ENCODE measurements around the gene NR2F6. TPM values are rescaled to one million over a fixed set of nuclear protein-coding genes. Genes with fewer than 3 reads are reported as not detected.

NR2F6 gene
- 55.6 and 56.3 TPM in 2 replicates for total RNA-seq

DNA sequence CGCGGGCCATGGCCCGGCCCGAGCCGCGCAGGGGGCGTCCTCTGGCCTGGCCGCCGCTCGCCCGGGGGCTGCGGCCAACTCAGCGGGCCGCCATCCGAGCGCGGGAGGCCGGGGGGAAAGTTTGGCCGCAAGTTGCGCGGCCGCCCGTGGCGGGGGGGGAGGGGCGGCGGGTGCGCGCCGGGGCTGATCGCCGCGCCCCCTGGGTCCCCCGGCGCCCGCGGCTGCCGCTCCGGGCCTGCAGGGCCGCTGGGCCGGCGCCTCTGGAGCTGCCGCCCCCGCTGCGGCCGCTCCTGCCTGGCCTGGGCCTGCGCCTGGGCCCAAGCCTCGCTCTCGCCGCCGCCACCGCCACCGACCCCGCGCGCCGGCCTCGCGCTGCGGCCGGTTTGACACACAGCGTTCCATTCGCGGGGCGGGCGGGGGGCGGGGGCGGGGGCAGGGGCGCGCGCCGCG, at the start of gene NR2F6:
TSS of gene NR2F6 (minus strand) at position 385 of the 450 bp plus-strand sequence. CDS start 699 bp downstream, outside the sequence.

GRCh38 chr19:17281391-17282304, 35.9 kb upstream of the NR2F6 start, which contains the start of gene ANKLE1:
Gene ANKLE1, plus strand, starts transcription at chr19:17281901. Its CDS starts 20 bp downstream, at chr19:17281921.

DNA sequence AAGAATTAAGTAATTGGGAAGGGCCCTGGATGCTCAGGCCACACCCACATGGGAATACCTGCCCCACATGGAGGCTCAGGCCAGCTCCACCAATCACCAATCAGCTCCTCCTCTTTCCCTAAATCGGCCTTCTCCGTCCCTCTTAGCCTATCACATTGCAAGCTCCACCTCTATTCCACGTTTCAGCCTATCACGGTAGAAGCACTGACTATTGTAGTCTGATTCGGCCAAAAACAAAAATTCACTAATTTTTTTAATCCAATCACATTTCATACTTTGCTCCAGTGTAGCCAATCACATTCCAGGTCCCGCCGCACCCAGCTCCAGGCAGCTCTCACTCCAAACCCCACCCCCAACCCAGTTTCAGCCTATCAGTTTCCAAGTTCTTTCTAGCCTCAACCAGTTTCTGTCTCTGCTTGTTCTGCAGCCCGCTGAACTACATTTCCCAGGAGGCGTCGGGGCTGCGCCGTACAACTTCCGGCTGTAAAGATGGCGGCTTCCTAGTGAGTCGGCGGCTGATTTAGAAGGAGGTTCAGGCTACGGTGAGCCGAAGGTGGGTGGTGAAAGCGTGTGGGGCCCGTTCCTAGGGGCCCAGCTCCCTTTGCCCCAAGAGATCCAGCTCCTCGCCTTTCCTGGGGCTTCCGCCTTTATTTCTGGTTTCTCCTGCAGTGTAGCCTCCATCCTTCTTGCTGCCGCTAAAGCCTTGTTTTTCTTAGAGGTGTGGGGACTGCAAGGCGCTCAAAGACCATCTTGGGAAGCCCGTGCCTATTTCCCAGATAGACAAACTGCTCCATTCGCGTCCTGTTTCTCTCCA, 21.5 kb upstream of the NR2F6 start, which contains the start of gene BABAM1:
TSS of gene BABAM1 (plus strand) at position 469 of the 814 bp plus-strand sequence. CDS start 1,364 bp downstream, outside the sequence.

GRCh38 chr19:17264641-17264979, 18.9 kb upstream of the NR2F6 start, which contains the start of gene USHBP1:
Gene USHBP1, minus strand, starts transcription at chr19:17264745. Its CDS starts 446 bp downstream, at chr19:17264299.

GRCh38 chr19:17226002-17226933, 19.5 kb downstream of the NR2F6 start, which contains the start of gene OCEL1:
Gene OCEL1, plus strand, starts transcription at chr19:17226226. Its CDS starts 22 bp downstream, at chr19:17226248.

DNA sequence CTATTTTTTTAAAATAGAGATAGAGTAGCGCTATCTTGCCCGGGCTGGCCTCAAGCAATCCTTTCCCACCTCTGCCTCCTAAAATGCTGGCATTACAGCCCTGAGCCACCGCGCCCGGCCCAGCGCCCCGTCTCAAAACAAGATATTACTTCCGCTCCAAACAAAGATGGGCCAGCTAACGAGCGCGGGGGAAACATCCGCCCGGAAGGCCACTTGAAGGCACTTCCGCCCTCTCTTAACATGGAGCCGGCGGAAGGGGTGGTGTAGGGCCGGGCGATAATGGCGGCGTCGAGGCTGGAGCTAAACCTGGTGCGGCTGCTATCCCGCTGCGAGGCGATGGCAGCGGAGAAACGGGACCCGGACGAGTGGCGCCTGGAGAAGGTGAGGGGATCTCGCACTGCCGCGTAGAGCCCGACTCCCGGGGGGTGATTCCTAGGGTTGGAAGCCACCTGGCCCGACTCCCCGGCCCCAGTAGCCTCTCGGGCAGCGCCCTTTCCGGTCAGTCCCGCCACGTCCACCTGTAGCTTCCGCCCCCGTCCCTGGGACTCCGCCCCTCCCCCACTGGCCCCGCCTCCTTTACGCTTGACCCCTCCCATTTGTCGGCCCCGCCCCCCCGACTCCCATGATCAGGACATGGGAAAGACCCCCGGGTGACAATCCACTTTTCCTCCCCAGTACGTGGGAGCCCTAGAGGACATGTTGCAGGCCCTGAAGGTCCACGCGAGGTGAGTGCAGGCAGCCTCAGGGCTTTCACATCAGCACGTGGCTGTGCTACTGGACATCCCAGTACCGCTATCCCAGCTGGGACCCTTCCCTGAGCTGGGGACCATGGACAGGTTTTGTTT, 30.4 kb downstream of the NR2F6 start, which contains the start of gene USE1:
TSS of gene USE1 (plus strand) at position 231 of the 845 bp plus-strand sequence. CDS start at position 280, 49 bp downstream.

Other genes starting within 250 kb of the NR2F6 start
- 0.20 and 0.80 TPM in 2 replicates for gene CPAMD8, start 219.1 kb downstream of the NR2F6 start, total RNA-seq
- gene HAUS8, start 170.5 kb downstream of the NR2F6 start, total RNA-seq = 12.8 and 15.5 TPM in 2 replicates
- gene MYO9B, start 170.1 kb downstream of the NR2F6 start, total RNA-seq = 69.8 and 80.9 TPM in 2 replicates
- gene USE1, start 30.6 kb downstream of the NR2F6 start, total RNA-seq = 15.0 and 18.3 TPM in 2 replicates
- 2.4 and 8.8 TPM in 2 replicates for gene OCEL1, start 19.7 kb downstream of the NR2F6 start, total RNA-seq
- gene USHBP1, start 18.8 kb upstream of the NR2F6 start, total RNA-seq = 16.5 and 23.6 TPM in 2 replicates
- gene BABAM1, start 21.5 kb upstream of the NR2F6 start, total RNA-seq = 141 and 165 TPM in 2 replicates
- 0.73 and 1.3 TPM in 2 replicates for gene ANKLE1, start 36.0 kb upstream of the NR2F6 start, total RNA-seq
- gene ABHD8, start 57.5 kb upstream of the NR2F6 start, total RNA-seq = 3.1 and 5.4 TPM in 2 replicates
- 56.7 and 76.8 TPM in 2 replicates for gene MRPL34, start 60.0 kb upstream of the NR2F6 start, total RNA-seq
- gene DDA1, start 63.6 kb upstream of the NR2F6 start, total RNA-seq = 60.0 TPM in 2 replicates
- gene ANO8, start 88.9 kb upstream of the NR2F6 start, total RNA-seq = 2.3 TPM in 2 replicates
- gene GTPBP3, start 91.6 kb upstream of the NR2F6 start, total RNA-seq = 15.0 and 15.3 TPM in 2 replicates
- 6.3 and 8.9 TPM in 2 replicates for gene PLVAP, start 131.4 kb upstream of the NR2F6 start, total RNA-seq
- gene CCDC194, start 148.3 kb upstream of the NR2F6 start, total RNA-seq = not detected in 2 replicates
- 295 and 315 TPM in 2 replicates for gene BST2, start 159.7 kb upstream of the NR2F6 start, total RNA-seq
- gene MVB12A, start 174.1 kb upstream of the NR2F6 start, total RNA-seq = 68.6 and 75.3 TPM in 2 replicates
- not detected in 2 replicates for gene TMEM221, start 202.7 kb upstream of the NR2F6 start, total RNA-seq
- not detected in 2 replicates for gene NXNL1, start 215.0 kb upstream of the NR2F6 start, total RNA-seq
- gene SLC27A1, start 224.6 kb upstream of the NR2F6 start, total RNA-seq = 7.5 and 8.9 TPM in 2 replicates

All from mammary microvascular endothelial cell (primary cell).